Epithelial cell of prostate (primary cell): ENCODE measurements around the gene MDP1.
"Not testable (repeated sequence)": the region's sequence is repeated elsewhere in the genome, so short reads cannot be mapped to it uniquely, and the experiment has no call there.

ENCODE experiments used
- DNase-seq: peaks from one replicate; pipeline ENCODE4 v3.0.0-alpha.2; 2011; ENCODE audit warnings: low read depth, low spot score
- H3K27ac ChIP-seq: fragments of 450-650 bp; 2 replicates; pipeline ENCODE4 v1.5.1; 2017; ENCODE audit warnings: mild to moderate bottlenecking

MDP1 gene

GRCh38 chr14:24204163-24205146 is 11.4 kb downstream of the MDP1 start:
- no peak overlapping the region for H3K27ac ChIP-seq
- no peak for DNase-seq

DNA sequence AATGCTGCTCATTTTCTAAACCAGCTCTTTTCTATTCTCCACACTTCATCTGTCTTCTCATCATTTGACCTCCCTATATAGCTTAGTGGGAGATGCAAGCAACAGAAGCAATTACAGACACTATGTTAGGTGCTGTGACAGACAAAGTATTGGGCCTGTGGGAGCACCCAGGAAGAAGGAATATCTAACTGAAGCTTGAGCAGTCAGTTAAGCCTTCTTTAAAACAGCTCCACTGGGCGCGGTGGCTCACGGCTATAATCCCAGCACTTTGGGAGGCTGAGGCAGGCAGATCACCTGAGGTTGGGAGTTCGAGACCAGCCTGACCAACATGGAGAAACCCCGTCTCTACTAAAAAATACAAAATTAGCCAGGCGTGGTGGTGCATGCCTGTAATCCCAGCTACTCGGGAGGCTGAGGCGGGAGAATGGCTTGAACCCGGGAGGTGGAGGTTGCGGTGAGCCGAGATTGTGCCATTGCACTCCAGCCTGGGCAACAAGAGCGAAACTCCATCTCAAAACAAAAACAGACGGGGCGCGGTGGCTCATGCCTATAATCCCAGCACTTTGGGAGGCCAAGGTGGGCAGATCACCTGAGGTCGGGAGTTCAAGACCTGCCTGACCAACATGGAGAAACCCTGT is 12.5 kb downstream of the MDP1 start:
- not testable (repeated sequence) for DNase-seq, H3K27ac ChIP-seq

DNA sequence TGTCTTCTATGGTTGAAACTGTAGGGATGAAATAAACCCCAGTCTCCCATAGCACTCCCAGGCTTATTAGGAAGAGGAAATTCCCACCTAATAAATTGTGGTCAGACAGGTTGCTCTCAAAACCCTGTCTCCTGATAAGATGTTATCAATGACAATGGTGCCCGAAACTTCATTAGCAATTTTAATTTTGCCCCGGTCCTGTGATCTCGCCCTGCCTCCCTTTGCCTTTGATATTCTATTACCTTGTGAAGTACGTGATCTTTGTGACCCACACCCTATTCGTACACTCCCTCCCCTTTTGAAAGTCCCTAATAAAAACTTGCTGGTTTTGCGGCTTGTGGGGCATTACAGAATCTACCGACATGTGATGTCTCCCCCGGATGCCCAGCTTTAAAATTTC is 13.3 kb downstream of the MDP1 start:
- DNase-seq = not testable (repeated sequence)

DNA sequence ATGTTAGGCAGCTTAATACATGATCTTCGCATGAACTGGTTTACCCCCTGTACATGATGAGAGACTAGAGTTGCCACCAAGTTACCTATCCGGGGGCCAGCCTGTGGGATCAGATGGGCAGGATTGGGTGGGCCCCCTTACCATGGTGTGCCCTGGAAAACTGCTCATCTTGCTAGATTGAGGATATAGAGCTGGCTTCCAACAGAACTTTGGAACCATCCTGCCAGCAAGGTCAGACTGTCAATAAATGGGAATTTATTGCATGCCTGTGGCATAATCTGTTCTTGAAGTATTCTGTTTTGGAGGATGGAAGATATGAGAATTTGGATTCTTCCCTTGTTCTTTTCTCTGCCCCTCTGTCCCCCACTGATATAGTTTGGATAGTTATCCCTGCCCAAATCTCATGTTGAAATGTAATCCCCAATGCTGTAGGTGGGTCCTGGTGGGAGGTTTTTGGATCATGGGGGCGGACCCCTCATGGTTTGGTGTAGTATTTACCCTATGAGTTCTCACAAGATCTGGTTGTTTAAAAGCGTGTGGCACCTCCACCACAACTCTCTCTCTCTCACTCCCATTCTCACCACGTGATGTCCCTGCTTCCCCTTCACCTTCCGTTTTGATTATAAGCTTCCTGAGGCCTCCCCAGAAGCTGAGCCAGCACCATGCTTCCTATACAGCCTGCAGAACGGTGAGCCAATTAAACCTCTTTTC is 16.9 kb downstream of the MDP1 start:
- no peak for DNase-seq
- H3K27ac ChIP-seq = no peak overlapping the region

More for the DNA sequence above, 13.3 kb downstream of the MDP1 start:
- not testable (repeated sequence) for H3K27ac ChIP-seq

GRCh38 chr14:24197056-24197450 is 18.8 kb downstream of the MDP1 start:
- no peak for DNase-seq
- H3K27ac ChIP-seq = no peak overlapping the region

DNA sequence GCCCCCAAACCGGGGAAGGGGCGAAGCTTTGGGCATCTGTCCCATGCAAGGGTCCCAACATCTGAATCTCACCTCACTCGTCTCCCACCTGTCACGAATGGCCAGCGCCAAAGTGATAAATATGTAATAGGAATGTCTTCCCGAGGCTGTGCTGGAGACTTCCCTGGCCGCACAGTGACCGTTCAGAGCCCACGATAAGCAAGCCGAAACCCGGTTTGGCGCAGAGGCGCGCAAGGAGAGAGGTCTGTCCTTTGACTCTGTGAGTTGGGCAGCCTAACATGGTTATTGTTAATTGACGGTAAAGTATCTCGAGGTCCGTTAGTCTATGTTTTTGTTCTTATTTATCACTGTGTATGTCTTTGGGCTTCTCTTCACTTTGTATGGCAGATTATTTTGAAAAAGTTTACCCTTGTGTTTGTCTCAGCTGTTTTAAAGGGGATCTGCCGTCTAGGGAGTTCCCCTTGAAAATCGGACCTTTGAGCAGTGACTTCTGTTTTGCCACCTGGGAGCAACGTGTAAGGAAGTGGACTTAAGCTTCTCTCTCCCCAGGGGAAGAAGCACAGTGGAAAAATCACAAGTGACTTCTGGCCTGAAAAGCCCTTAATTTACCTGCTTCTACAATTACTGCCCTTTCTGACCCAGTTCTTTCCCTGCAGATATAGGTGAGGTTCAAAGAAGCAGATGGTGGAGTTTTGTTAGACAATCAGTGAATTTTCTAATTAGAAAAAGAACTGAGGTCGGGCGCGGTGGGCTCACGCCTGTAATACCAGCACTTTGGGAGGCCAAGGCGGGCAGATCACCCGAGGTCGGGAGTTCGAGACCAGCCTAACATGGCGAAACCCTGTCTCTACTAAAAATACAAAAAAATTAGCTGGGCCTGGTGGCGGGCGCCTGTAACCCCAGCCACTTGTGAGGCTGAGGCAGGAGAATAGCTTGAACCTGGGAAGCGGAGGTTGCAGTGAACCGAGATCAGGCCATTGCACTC is 19.5 kb downstream of the MDP1 start:
- no peak for DNase-seq
- H3K27ac ChIP-seq = peak overlapping the region; percentile 80

GRCh38 chr14:24195186-24196070 is 20.4 kb downstream of the MDP1 start, which contains the start of gene TM9SF1:
TM9SF1 (minus strand) TSS chr14:24195441; CDS start chr14:24195019, 422 bp downstream.
- peak; percentile 22 for DNase-seq
- peak within 1 kb of the TSS; percentile 80 for H3K27ac ChIP-seq

GRCh38 chr14:24194873-24195185 is 21.0 kb downstream of the MDP1 start:
- H3K27ac ChIP-seq = peak overlapping the region; percentile 80

DNA sequence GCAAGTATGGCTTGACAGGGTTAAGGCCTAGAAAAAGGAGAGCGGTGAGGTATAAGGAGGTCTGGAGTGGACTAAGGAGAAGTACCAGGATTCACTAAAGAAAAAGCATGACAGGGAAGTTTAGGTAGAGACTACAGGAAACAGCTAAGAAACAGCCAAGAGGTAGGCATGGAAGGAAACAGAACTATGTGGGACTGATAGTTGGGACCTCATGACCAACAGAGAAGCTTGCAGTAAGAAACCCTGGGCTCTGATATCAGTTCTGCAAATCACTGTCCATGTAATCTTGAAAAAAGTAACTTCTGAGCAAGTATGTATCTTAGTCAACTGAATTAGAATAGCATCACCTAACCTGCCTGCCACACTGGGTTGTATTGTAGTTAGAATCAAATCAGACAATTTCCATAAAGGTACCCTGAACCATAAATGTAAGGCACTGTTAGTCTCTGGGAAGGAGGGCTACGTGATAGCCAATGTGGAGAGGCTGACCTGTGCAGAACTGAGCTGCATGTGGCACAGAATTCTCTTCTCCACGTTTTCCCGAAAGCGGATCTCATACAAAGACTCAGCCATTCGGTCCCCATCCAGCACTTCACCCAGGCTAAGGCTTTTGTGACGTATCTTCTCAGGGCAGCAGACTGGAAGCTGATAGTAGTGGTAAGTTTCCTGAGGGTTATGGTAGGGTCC is 21.5 kb downstream of the MDP1 start:
- no peak overlapping the region for H3K27ac ChIP-seq
- no peak for DNase-seq

More at GRCh38 chr14:24194873-24195185, 21.0 kb downstream of the MDP1 start:
- DNase-seq = no peak

- H3K27ac ChIP-seq = no peak overlapping the region
Measured at GRCh38 chr14:24192933-24193332, 22.9 kb downstream of the MDP1 start.

GRCh38 chr14:24190416-24190815 is 25.4 kb downstream of the MDP1 start:
- no peak for DNase-seq
- no peak overlapping the region for H3K27ac ChIP-seq

More at GRCh38 chr14:24192933-24193332, 22.9 kb downstream of the MDP1 start:
- no peak for DNase-seq

DNA sequence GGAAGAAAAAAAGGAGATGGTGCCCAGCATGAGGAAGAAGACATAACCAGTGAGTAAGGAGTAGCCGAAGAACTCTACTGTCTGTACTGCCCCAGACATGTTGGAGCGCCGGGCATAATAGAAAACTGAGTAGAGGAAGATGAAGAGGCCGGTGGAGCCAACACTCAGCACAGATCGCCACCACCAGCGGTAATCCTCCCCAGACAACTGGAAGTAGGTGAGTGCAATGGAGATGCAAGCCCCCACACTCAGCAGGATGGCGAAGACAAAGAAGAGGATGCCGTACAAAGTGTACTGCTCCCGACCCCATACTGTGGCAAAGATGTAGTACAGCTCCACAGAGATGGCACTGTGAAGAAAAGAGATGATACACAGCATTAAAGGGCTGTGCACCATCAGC is 26.4 kb downstream of the MDP1 start:
- H3K27ac ChIP-seq = peak overlapping the region; percentile 52
- DNase-seq = no peak

DNA sequence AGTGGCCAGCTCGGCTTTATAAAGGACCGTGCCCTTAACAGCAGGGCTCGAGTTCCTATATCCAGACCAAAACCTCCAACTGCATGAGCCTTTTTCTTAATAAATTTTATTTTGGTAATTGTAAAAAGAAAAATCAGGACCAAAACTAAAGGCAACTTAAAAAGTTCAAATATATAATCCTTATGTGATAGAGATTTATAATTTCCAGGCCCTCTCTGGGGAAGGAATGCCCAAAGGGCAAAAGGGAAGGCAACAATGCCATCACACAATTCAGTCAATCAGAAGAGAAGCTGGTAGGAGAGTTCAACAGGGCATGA is 26.8 kb downstream of the MDP1 start:
- H3K27ac ChIP-seq = peak overlapping the region; percentile 52
- DNase-seq = no peak

DNA sequence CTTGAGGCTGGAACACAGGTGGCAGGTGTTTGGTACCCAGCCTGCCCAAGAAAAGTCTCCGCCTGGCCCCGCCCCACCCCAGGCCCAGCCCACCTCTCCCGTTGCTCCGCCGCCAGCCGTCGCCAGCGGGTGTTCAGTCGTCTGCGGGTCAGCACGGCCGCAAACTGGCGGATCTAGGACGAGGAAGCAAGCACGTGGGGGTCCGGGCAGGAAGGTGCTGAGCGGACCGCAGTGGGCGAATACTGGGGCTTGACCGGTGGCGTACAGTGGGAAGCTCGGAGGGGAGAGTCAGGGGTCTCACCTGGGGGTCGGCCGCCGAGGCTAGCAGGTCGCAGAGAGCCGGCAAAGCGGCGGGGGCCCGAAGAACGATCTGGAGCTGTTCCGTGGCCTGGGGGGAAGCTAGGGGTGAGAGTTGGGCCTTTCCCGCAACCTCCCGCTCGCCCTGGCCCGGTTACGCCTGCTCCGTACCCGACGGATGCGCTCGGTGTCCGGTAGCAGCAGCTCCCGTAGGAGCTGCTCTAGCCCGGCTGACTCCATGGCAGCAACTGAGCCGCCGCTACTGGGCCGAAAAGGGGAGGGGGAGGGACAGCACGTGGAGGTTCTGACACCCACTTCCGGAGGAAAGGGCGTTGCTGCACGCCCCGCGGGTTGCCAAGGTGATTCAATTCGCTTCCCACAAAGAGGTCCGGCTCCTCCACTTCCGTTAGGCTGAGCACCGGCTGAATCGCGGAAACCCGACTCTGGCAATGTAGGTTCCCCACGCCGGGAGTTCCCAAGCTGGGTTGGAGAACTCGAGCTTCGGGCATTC is 27.4 kb downstream of the MDP1 start, which contains the start of gene IPO4:
Gene IPO4, minus strand, starts transcription at position 566 of the 808 bp plus-strand sequence. Its CDS starts 29 bp downstream, at position 537.
- peak within 1 kb of the TSS; percentile 52 for H3K27ac ChIP-seq
- DNase-seq = peak; percentile 91

- DNase-seq = no peak
- no peak overlapping the region for H3K27ac ChIP-seq
Measured at GRCh38 chr14:24187539-24187915, 28.3 kb downstream of the MDP1 start.

GRCh38 chr14:24186831-24187538 is 28.9 kb downstream of the MDP1 start:
- no peak overlapping the region for H3K27ac ChIP-seq
- no peak for DNase-seq

GRCh38 chr14:24185741-24186140 is 30.1 kb downstream of the MDP1 start:
- DNase-seq = no peak
- H3K27ac ChIP-seq = no peak overlapping the region
